GDM1 (cell line): ENCODE results near the gene MED13L.

Experiments
- DNase-seq: peaks from one replicate; lab custom pipeline; 2025; lab: John Stamatoyannopoulos, UW

MED13L gene

GRCh38 chr12:116127859-116128258 lies 149.6 kb downstream of the MED13L start:
- no peak for DNase-seq

GRCh38 chr12:116126610-116127009 lies 150.9 kb downstream of the MED13L start:
- DNase-seq = no peak

- DNase-seq = no peak
These were observed 151.4 kb downstream of the MED13L start for GRCh38 chr12:116125956-116126566.

- DNase-seq = no peak
These were observed 152.4 kb downstream of the MED13L start for GRCh38 chr12:116125084-116125483.

- DNase-seq = no peak
These were observed 153.8 kb downstream of the MED13L start for GRCh38 chr12:116123451-116124258.

- no peak for DNase-seq
These were observed 154.9 kb downstream of the MED13L start for GRCh38 chr12:116122628-116123027.

GRCh38 chr12:116121453-116121871 lies 156.0 kb downstream of the MED13L start:
- DNase-seq = no peak

- DNase-seq = no peak
These were observed 160.7 kb downstream of the MED13L start for GRCh38 chr12:116116650-116117424.

GRCh38 chr12:116113398-116114130 lies 163.9 kb downstream of the MED13L start:
- DNase-seq = no peak

- DNase-seq = no peak
These were observed 170.6 kb downstream of the MED13L start for GRCh38 chr12:116106870-116107269.

GRCh38 chr12:116104167-116104767 lies 173.2 kb downstream of the MED13L start:
- DNase-seq = no peak

GRCh38 chr12:116101991-116102390 lies 175.5 kb downstream of the MED13L start:
- DNase-seq = no peak

GRCh38 chr12:116099652-116100432 lies 177.7 kb downstream of the MED13L start:
- DNase-seq = no peak

- DNase-seq = no peak
These were observed 180.6 kb downstream of the MED13L start for GRCh38 chr12:116096874-116097273.

GRCh38 chr12:116094475-116094874 lies 183.0 kb downstream of the MED13L start:
- DNase-seq = no peak

GRCh38 chr12:116093915-116094314 lies 183.6 kb downstream of the MED13L start:
- no peak for DNase-seq

- no peak for DNase-seq
These were observed 184.7 kb downstream of the MED13L start for GRCh38 chr12:116092776-116093175.

- no peak for DNase-seq
These were observed 185.3 kb downstream of the MED13L start for GRCh38 chr12:116092162-116092561.

- DNase-seq = no peak
These were observed 185.9 kb downstream of the MED13L start for GRCh38 chr12:116091579-116091978.

- no peak for DNase-seq
These were observed 187.0 kb downstream of the MED13L start for GRCh38 chr12:116090516-116090915.

- DNase-seq = no peak
These were observed 188.4 kb downstream of the MED13L start for GRCh38 chr12:116089080-116089479.
